EL (cell line): ENCODE data around the gene TAF11L11.
"Not testable (repeated sequence)": the region's sequence is repeated elsewhere in the genome, so short reads cannot be mapped to it uniquely, and the experiment has no call there.

ENCODE experiments used
- DNase-seq: peaks from one replicate; pipeline ENCODE4 v3.0.0-alpha.2; 2016

Gene TAF11L11

GRCh38 chr5:17603880-17604279 lies at the start of gene TAF11L11:
Gene TAF11L11, plus strand, starts transcription at chr5:17604183.
- DNase-seq: not testable (repeated sequence)

- DNase-seq: not testable (repeated sequence)
Observed at GRCh38 chr5:17585658-17586057, 18.3 kb upstream of the TAF11L11 start, which contains the start of gene TAF11L7. Gene TAF11L7, minus strand, starts transcription at chr5:17585758.

- not testable (repeated sequence) for DNase-seq
Observed at GRCh38 chr5:17590860-17591259, 13.1 kb upstream of the TAF11L11 start, which contains the start of gene TAF11L8. Gene TAF11L8, minus strand, starts transcription at chr5:17590960.

- not testable (repeated sequence) for DNase-seq
Observed at GRCh38 chr5:17594255-17594654, 9.7 kb upstream of the TAF11L11 start, which contains the start of gene TAF11L9. Gene TAF11L9, minus strand, starts transcription at chr5:17594394.

GRCh38 chr5:17597728-17598127 lies 6.3 kb upstream of the TAF11L11 start, which contains the start of gene TAF11L10:
Gene TAF11L10, minus strand, starts transcription at chr5:17597828.
- not testable (repeated sequence) for DNase-seq

GRCh38 chr5:17604951-17605350 lies 968 bp downstream of the TAF11L11 start:
- DNase-seq: no peak

- not testable (repeated sequence) for DNase-seq
Observed at GRCh38 chr5:17607461-17607860, 3.5 kb downstream of the TAF11L11 start.

GRCh38 chr5:17610092-17610491 lies 6.1 kb downstream of the TAF11L11 start, which contains the start of gene TAF11L12:
Gene TAF11L12, plus strand, starts transcription at chr5:17610392.
- DNase-seq: not testable (repeated sequence)

- DNase-seq: no peak
Observed at GRCh38 chr5:17614872-17615605, 11.1 kb downstream of the TAF11L11 start.

- no peak for DNase-seq
Observed at GRCh38 chr5:17619354-17619753, 15.4 kb downstream of the TAF11L11 start.

- DNase-seq: no peak
Observed at GRCh38 chr5:17620627-17621026, 16.6 kb downstream of the TAF11L11 start.

- no peak for DNase-seq
Observed at GRCh38 chr5:17625686-17626085, 21.7 kb downstream of the TAF11L11 start.

GRCh38 chr5:17631788-17632187 lies 27.8 kb downstream of the TAF11L11 start, which contains the start of gene TAF11L13:
Gene TAF11L13, plus strand, starts transcription at chr5:17632088.
- not testable (repeated sequence) for DNase-seq

- no peak for DNase-seq
Observed at GRCh38 chr5:17634160-17634559, 30.2 kb downstream of the TAF11L11 start, which contains the start of gene TAF11L14. Gene TAF11L14, plus strand, starts transcription at chr5:17634460.

- not testable (repeated sequence) for DNase-seq
Observed at GRCh38 chr5:17649232-17649631, 45.2 kb downstream of the TAF11L11 start.

GRCh38 chr5:17655201-17655759 lies 51.3 kb downstream of the TAF11L11 start:
- not testable (repeated sequence) for DNase-seq
